Suprapubic skin (tissue), 4 donors: Measurements from ENCODE around the gene SETDB2. TPM values are rescaled to one million over a fixed set of nuclear protein-coding genes. Genes with fewer than 3 reads are reported as not detected.

Experiments
- DNase-seq, 2 donors: peaks; one replicate each; pipeline ENCODE4 v3.0.0-alpha.2; 2019; ENCODE audit warnings: low spot score in 2 of 2
- H3K27ac ChIP-seq: fragments of 200-600 bp; sonication (generic); one replicate; pipeline ENCODE4 v1.5.1; 2019
- H3K27me3 ChIP-seq: fragments of 200-600 bp; sonication (generic); one replicate; pipeline ENCODE4 v1.5.1; 2019
- H3K36me3 ChIP-seq: fragments of 200-600 bp; sonication (generic); one replicate; pipeline ENCODE4 v1.5.1; 2019
- H3K4me1 ChIP-seq: fragments of 200-600 bp; sonication (generic); one replicate; pipeline ENCODE4 v1.5.1; 2019
- H3K4me3 ChIP-seq: fragments of 200-600 bp; sonication (generic); one replicate; pipeline ENCODE4 v1.5.1; 2019; ENCODE audit warnings: mild to moderate bottlenecking
- H3K9me3 ChIP-seq: fragments of 200-600 bp; sonication (generic); one replicate; pipeline ENCODE4 v1.5.1; 2019
- EP300 ChIP-seq: sonication (generic); formaldehyde crosslinking; IDR thresholded peaks from one replicate; pipeline ENCODE4 v1.6.1; 2017; ENCODE audit warnings: antibody characterized with exemption
- POLR2A ChIP-seq, 2 donors: fragments of 450-650 bp; IDR thresholded peaks; one replicate each; pipeline ENCODE4 v1.6.1; 2017; ENCODE audit warnings: antibody characterized with exemption in 2 of 2, mild to moderate bottlenecking in 2 of 2, moderate library complexity in 2 of 2
- POLR2AphosphoS5 ChIP-seq, 3 donors: sonication (generic); formaldehyde crosslinking; IDR thresholded peaks; one replicate each; pipeline ENCODE4 v1.6.1; 2017; ENCODE audit warnings: antibody characterized with exemption in 3 of 3
- WGBS: methylation state at CpG from one replicate; pipeline ENCODE4 v1.1.5; 2018; 5-methylcytosine and 5-hydroxymethylcytosine counted together
- total RNA-seq, 4 donors: library from RNA; depleted of rRNA; stranded (reverse); fragments of >200 nt; gene quantifications; one replicate each; pipeline ENCODE4 v1.1.0, GENCODE V29; 2016
- TF ChIP-seq, protein P1 (sequence below), 2 donors: fragments of 200-600 bp in 1 of 2; fragments of 450-650 bp in 1 of 2; sonication (generic) in 1 of 2; IDR thresholded peaks; one replicate each; pipeline ENCODE4 v1.5.1; 2016 to 2019; ENCODE audit warnings: antibody characterized with exemption in 2 of 2, mild to moderate bottlenecking in 1 of 2, moderate library complexity in 1 of 2

The SETDB2 gene
- total RNA-seq, 4 donors from 2014 or later, result 5.3 to 19.8 (median 11.0) TPM

DNA sequence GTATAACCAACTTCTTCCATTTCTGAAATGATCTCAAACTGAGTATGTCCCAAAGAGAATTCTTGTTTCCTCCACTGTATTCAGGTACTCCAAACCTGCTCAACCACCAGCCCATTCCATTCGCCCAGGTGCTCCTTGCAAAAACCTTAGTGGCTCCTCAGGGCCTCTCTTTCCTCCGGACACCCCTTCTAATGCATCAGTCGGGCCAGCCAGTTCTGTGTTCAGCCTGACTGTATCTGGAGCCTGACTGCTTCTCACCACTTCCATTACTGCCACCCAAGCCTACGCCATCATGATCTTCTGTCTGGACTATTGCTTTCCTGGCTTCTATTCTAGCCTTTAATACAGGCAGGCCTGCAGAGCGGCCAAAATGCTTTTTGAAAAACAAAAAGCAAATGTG is 53.2 kb downstream of the SETDB2 start:
- H3K27ac ChIP-seq, result no peak overlapping the region
- no peak for TF ChIP-seq POLR2A (IDR thresholded peaks at IDR 0.05)
- TF ChIP-seq POLR2AphosphoS5 (IDR thresholded peaks at IDR 0.05), result no peak
- TF ChIP-seq, protein P1, sequence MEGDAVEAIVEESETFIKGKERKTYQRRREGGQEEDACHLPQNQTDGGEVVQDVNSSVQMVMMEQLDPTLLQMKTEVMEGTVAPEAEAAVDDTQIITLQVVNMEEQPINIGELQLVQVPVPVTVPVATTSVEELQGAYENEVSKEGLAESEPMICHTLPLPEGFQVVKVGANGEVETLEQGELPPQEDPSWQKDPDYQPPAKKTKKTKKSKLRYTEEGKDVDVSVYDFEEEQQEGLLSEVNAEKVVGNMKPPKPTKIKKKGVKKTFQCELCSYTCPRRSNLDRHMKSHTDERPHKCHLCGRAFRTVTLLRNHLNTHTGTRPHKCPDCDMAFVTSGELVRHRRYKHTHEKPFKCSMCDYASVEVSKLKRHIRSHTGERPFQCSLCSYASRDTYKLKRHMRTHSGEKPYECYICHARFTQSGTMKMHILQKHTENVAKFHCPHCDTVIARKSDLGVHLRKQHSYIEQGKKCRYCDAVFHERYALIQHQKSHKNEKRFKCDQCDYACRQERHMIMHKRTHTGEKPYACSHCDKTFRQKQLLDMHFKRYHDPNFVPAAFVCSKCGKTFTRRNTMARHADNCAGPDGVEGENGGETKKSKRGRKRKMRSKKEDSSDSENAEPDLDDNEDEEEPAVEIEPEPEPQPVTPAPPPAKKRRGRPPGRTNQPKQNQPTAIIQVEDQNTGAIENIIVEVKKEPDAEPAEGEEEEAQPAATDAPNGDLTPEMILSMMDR (IDR thresholded peaks at IDR 0.05), result no peak
- no peak for TF ChIP-seq EP300
- H3K4me1 ChIP-seq, result peaks cover 24% of the 10 kb centered on the region
- H3K36me3 ChIP-seq, result no peaks in the 10 kb centered on the region
- no peaks in the 10 kb centered on the region for H3K27me3 ChIP-seq
- DNase-seq, result no peak
- H3K4me3 ChIP-seq, result no peak overlapping the region
- no peaks in the 10 kb centered on the region for H3K9me3 ChIP-seq
- 86% methylated on average over 5 of the region's 5 CpGs for WGBS

DNA sequence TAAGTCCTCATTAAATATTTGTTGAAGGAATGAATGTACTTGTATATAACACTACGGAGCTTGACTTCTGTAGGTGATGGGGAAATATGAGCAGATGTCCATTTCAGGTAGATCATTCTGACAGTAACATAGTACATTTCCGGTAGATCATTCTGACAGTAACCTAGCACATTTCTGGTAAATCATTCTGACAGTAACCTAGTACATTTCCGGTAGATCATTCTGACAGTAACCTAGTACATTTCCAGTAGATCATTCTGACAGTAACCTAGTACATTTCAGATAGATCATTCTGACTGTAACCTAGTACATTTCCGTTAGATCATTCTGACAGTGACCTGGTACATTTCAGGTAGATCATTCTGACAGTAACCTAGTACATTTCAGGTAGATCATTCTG is 54.1 kb downstream of the SETDB2 start:
- Histone ChIP-seq H3K36me3 (no peaks in the 10 kb centered on the region), H3K4me3 (no peak overlapping the region), H3K27ac (no peak overlapping the region), H3K27me3 (no peaks in the 10 kb centered on the region), H3K4me1 (peaks cover 24% of the 10 kb centered on the region), H3K9me3 (no peaks in the 10 kb centered on the region)
- WGBS, result 76% methylated on average over 4 of the region's 4 CpGs
- DNase-seq, result no peak
- TF ChIP-seq POLR2A (IDR thresholded peaks at IDR 0.05) (no peak), POLR2AphosphoS5 (IDR thresholded peaks at IDR 0.05) (no peak), EP300 (no peak)
- TF ChIP-seq, protein P1 (IDR thresholded peaks at IDR 0.05), result no peak

DNA sequence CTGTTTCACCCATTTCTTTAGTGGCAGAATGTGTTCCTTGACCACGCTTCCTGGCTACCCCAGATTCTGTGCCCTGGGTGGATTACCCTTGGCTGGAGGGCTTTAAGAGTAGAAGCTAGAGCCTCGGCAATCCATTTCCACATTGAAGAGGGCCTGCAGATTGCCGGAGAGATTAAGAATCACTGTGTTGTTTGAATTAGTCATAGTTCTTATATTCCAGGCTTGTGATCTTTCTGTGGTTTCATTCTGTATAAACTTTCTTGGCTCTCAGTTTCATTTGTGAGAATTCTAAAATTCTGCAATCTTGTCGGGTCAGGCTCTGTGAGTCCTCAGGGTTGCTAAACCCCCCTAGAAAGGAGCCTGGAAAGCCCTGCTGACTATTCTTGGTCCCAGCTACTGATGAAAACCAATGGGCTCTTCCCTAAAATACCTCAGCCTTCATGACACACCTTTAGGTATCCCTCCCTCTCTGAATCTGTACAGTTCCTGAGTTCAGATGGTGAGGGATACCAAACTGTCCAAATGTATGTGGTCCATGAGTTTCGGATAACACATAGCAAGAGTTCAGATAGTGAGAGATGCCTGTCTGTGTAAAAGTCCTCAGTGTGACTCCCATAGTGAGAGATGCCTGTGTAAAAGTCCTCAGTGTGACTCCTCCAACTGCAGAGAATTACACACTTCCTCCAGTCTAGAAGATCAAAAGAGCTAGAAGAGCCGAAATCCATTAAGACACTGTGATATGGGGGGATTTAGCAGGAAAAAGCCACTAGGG is 56.0 kb downstream of the SETDB2 start:
- H3K4me3 ChIP-seq, result no peak overlapping the region
- no peaks in the 10 kb centered on the region for H3K9me3 ChIP-seq
- H3K4me1 ChIP-seq, result peaks cover 17% of the 10 kb centered on the region
- H3K36me3 ChIP-seq, result no peaks in the 10 kb centered on the region
- no peak overlapping the region for H3K27ac ChIP-seq
- TF ChIP-seq POLR2AphosphoS5 (IDR thresholded peaks at IDR 0.05) (no peak), EP300 (no peak), POLR2A (IDR thresholded peaks at IDR 0.05) (no peak)
- TF ChIP-seq, protein P1 (IDR thresholded peaks at IDR 0.05), result no peak
- no peak for DNase-seq
- H3K27me3 ChIP-seq, result no peaks in the 10 kb centered on the region
- 72% methylated on average over 6 of the region's 6 CpGs for WGBS

DNA sequence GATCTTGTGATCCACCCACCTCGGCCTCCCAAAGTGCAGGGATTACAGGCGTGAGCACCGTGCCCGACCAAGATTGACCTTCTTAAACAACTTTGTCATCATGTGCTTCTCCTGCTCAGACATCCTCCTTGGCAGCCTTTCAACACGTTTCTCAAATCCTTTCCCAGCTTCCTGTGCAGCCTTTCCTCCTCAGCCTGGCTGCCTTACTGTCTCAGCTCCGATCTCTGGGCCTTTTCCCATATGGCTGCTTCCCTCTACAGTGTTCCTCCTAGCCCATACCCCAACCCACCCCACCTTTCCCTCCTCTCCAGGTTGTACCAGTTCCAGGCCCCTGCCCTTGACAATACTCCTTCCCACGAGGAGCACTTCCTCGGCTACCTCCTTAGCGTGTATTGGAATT is 58.9 kb downstream of the SETDB2 start:
- H3K4me3 ChIP-seq, result no peak overlapping the region
- H3K4me1 ChIP-seq, result peaks cover 22% of the 10 kb centered on the region
- no peak overlapping the region for H3K27ac ChIP-seq
- no peaks in the 10 kb centered on the region for H3K27me3 ChIP-seq
- H3K9me3 ChIP-seq, result no peaks in the 10 kb centered on the region
- no peak for DNase-seq
- TF ChIP-seq EP300, result no peak
- TF ChIP-seq POLR2AphosphoS5 (IDR thresholded peaks at IDR 0.05), result no peak
- no peak for TF ChIP-seq POLR2A (IDR thresholded peaks at IDR 0.05)
- 60% methylated on average over 9 of the region's 9 CpGs for WGBS
- no peaks in the 10 kb centered on the region for H3K36me3 ChIP-seq

DNA sequence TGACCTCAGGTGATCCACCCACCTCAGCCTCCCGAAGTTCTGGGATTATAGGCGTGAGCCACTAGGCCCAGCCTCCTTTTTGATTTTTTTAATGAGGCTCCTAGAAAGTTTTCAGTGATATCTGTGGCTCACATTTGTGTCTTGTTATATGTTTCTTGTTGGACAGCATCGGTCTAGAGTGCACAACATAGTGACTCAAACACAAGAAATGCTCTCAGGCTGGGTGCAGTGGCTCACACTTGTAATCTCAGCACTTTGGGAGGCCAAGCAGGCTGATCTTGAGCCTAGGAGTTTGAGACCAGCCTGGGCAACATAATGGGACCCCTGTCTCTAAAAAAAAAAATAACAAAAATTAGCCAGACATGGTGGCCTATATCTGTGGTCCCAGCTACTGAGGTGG is 59.9 kb downstream of the SETDB2 start:
- peaks cover 19% of the 10 kb centered on the region for H3K4me1 ChIP-seq
- 90% methylated on average over 3 of the region's 3 CpGs for WGBS
- no peaks in the 10 kb centered on the region for H3K9me3 ChIP-seq
- no peaks in the 10 kb centered on the region for H3K36me3 ChIP-seq
- no peak for DNase-seq
- no peak overlapping the region for H3K4me3 ChIP-seq
- TF ChIP-seq, protein P1 (IDR thresholded peaks at IDR 0.05), result no peak
- TF ChIP-seq POLR2A (IDR thresholded peaks at IDR 0.05), result no peak
- TF ChIP-seq POLR2AphosphoS5 (IDR thresholded peaks at IDR 0.05), result no peak
- no peak for TF ChIP-seq EP300
- no peaks in the 10 kb centered on the region for H3K27me3 ChIP-seq
- H3K27ac ChIP-seq, result no peak overlapping the region
